GM12801 (cell line): ENCODE data around the gene SHKBP1.

ENCODE experiments used
- TF ChIP-seq, protein P1 (sequence below): IDR thresholded peaks from one replicate; pipeline ENCODE4 v1.5.1; 2011; ENCODE audit warnings: control low read depth; ENCODE audit not compliant: insufficient read length; ENCODE audit errors: extremely low read depth

SHKBP1 gene

GRCh38 chr19:40565355-40565754 lies 11.3 kb upstream of the SHKBP1 start:
- TF ChIP-seq, protein P1, sequence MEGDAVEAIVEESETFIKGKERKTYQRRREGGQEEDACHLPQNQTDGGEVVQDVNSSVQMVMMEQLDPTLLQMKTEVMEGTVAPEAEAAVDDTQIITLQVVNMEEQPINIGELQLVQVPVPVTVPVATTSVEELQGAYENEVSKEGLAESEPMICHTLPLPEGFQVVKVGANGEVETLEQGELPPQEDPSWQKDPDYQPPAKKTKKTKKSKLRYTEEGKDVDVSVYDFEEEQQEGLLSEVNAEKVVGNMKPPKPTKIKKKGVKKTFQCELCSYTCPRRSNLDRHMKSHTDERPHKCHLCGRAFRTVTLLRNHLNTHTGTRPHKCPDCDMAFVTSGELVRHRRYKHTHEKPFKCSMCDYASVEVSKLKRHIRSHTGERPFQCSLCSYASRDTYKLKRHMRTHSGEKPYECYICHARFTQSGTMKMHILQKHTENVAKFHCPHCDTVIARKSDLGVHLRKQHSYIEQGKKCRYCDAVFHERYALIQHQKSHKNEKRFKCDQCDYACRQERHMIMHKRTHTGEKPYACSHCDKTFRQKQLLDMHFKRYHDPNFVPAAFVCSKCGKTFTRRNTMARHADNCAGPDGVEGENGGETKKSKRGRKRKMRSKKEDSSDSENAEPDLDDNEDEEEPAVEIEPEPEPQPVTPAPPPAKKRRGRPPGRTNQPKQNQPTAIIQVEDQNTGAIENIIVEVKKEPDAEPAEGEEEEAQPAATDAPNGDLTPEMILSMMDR: no peak

DNA sequence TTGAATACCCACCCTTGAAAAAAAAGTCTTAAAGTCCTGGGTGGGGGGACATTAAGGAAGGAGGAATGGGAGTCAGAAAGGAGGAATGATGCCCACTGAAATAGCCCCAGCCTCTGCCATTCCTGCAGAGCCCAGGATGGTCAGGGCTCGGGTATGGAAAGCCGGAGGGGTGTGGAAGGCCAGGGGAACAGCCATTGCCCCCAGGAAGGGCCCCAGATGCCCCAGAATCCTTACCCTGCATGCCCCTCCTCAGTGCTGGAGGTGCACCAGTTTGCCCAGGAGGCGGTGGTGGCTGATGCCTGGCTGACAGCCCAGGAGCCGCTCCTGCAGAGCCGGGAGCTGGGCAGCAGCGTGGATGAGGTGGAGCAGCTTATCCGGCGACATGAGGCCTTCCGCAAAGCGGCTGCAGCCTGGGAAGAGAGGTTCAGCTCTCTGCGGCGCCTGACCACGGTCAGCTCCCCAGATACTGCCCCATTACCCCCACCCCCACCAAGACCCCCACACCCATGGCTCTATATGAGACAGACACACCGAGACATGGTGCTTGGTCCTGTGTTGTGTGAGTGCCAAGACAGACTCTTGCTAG lies 10.7 kb upstream of the SHKBP1 start:
- TF ChIP-seq, protein P1: no peak

DNA sequence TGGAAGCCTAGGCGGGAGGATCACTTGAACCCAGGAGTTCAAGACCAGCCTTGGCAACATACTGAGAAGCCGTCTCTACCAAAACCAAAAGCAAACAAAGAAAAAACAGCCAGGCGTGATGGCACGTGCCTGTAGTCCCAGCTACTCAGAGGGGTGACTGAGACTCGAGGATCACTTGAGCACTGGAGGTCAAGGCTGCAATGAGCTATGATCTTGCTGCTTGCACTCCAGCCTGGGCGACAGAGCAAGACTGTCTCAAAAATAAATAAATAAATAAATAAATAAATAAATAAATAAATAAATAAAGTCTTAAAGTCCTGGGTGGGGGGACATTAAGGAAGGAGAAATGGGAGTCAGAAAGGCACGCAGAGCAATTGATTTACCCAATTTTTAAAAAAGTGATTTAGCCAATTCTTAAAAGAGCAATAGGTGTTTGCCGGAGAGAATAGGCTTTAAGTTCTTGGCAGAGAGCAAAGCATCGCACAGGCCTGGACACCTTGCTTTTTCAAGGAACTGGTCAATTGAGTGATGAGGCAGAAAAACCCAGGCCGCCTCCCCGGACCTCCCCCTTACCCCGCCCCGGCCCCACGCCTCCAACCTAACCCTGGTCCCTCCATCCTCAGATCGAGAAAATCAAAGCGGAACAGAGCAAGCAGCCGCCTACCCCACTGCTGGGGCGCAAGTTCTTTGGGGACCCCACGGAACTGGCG lies 9.5 kb upstream of the SHKBP1 start:
- TF ChIP-seq, protein P1: no peak

- TF ChIP-seq, protein P1: no peak
Measured at GRCh38 chr19:40567750-40568494, 8.8 kb upstream of the SHKBP1 start.

GRCh38 chr19:40570313-40571004 lies 6.2 kb upstream of the SHKBP1 start:
- TF ChIP-seq, protein P1: no peak

DNA sequence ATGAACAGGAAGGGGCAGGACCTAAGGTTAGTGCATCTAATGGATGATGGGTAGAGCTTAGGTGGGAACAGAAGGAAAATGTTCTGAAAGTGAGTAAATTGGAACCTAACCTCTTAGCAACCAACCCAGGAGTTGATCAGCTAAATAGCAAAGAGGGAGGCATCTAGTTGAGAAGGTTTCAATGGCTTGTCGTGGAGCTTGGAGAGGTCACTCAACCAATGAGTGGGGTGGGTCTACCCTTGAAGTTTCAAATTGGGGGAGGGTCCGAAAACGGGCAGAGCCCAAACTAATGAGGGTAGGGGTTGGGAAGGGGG lies 5.7 kb upstream of the SHKBP1 start:
- TF ChIP-seq, protein P1: no peak

DNA sequence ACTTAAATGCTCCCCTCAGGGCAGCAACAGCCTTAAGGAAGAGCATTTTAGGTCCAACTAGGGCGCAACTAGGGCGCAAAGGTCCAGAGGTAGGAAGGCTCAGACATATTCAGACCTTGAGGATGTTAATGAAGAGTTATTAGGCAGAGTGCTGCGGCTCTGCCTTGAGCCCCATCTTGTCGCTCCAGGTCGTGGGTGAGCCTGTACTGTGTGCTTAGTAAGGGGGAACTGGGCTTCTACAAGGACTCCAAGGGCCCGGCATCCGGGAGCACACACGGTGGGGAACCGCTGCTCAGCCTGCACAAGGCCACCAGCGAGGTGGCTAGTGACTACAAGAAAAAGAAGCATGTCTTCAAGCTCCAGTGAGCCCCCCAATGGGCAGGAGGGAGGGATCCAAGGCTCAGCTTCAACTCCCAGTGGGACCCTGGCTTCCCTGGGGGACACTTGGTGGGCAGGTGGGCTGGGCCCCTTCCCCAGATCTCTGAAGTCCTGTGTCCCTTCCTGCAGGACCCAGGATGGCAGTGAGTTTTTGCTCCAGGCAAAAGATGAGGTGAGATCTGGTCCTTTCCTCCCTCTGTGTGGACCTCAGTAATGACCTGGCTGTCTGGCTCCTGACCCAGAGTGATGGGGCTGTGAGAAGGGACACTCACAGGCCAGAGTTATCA lies 4.7 kb upstream of the SHKBP1 start:
- TF ChIP-seq, protein P1: no peak
